ENCODE measurements around the gene PRKN.

PRKN gene

DNA sequence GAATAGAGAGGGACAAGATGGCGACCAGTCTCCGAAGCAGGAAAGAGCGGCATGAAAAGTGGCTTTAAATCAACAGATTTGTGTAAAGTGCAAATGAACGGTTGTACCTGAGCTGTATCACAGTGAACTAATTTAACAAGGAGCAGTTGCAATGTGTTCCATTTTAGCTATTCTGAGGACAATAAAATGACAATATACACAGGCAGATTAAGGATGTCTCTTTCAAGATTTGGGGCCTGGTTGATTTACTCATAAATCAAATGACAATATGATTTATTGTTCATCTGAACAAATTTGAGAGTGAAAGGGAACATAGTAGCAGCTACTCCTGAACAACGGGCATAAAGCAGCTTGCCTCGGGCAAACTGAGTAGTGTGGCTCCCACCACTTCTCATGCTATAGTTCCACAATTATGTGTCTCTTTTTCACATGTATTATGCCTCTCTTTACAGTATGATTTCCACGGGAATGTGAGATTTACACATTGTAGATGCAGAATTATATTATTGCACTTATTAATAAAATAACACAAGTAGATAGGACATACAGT lies 1249.6 kb downstream of the PRKN start:
- no peak overlapping the region for H3K4me2 ChIP-seq (ENCODE audit: low read length)
- no peak overlapping the region for H2AFZ ChIP-seq (ENCODE audit: low read depth, low read length)
- H3K79me2 ChIP-seq (ENCODE audit: low read length): no peaks in the 10 kb centered on the region
- H3K36me3 ChIP-seq (replicated peaks; ENCODE audit: low read depth, low read length): no peaks in the 10 kb centered on the region
- no peaks in the 10 kb centered on the region for H3K4me1 ChIP-seq (ENCODE audit: low read length)
- no peaks in the 10 kb centered on the region for H3K27me3 ChIP-seq (ENCODE audit: low read depth, low read length)
- no peak overlapping the region for H3K9ac ChIP-seq (ENCODE audit: low read length)
- H3K4me3 ChIP-seq (ENCODE audit: low read length): no peak overlapping the region
- H4K20me1 ChIP-seq (ENCODE audit: insufficient read depth, low read length): no peaks in the 10 kb centered on the region
- no peak for TF ChIP-seq EZH2phosphoT487 (IDR thresholded peaks at IDR 0.05; ENCODE audit: low read depth)
- TF ChIP-seq, protein P1, sequence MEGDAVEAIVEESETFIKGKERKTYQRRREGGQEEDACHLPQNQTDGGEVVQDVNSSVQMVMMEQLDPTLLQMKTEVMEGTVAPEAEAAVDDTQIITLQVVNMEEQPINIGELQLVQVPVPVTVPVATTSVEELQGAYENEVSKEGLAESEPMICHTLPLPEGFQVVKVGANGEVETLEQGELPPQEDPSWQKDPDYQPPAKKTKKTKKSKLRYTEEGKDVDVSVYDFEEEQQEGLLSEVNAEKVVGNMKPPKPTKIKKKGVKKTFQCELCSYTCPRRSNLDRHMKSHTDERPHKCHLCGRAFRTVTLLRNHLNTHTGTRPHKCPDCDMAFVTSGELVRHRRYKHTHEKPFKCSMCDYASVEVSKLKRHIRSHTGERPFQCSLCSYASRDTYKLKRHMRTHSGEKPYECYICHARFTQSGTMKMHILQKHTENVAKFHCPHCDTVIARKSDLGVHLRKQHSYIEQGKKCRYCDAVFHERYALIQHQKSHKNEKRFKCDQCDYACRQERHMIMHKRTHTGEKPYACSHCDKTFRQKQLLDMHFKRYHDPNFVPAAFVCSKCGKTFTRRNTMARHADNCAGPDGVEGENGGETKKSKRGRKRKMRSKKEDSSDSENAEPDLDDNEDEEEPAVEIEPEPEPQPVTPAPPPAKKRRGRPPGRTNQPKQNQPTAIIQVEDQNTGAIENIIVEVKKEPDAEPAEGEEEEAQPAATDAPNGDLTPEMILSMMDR (IDR thresholded peaks at IDR 0.05; ENCODE audit: low read depth, low read length): no peak
- no peaks in the 10 kb centered on the region for H3K9me3 ChIP-seq (ENCODE audit: insufficient read depth, low read length)
- H3K27ac ChIP-seq (ENCODE audit: low read length): no peak overlapping the region

- Histone ChIP-seq H3K79me2 (ENCODE audit: low read length) (no peaks in the 10 kb centered on the region), H3K27me3 (ENCODE audit: low read depth, low read length) (no peaks in the 10 kb centered on the region), H3K4me1 (ENCODE audit: low read length) (no peaks in the 10 kb centered on the region), H3K36me3 (replicated peaks; ENCODE audit: low read depth, low read length) (no peaks in the 10 kb centered on the region), H2AFZ (ENCODE audit: low read depth, low read length) (no peak overlapping the region), H4K20me1 (ENCODE audit: insufficient read depth, low read length) (no peaks in the 10 kb centered on the region), H3K9me3 (ENCODE audit: insufficient read depth, low read length) (no peaks in the 10 kb centered on the region), H3K4me3 (ENCODE audit: low read length) (no peak overlapping the region), H3K27ac (ENCODE audit: low read length) (no peak overlapping the region), H3K9ac (ENCODE audit: low read length) (no peak overlapping the region), H3K4me2 (ENCODE audit: low read length) (no peak overlapping the region)
- TF ChIP-seq, protein P1 (IDR thresholded peaks at IDR 0.05; ENCODE audit: low read depth, low read length): no peak
- TF ChIP-seq EZH2phosphoT487 (IDR thresholded peaks at IDR 0.05; ENCODE audit: low read depth): no peak
These were observed 1250.9 kb downstream of the PRKN start for GRCh38 chr6:161476711-161477110.

- Histone ChIP-seq H3K4me1 (ENCODE audit: low read length) (no peaks in the 10 kb centered on the region), H3K9me3 (ENCODE audit: insufficient read depth, low read length) (no peaks in the 10 kb centered on the region), H3K4me3 (ENCODE audit: low read length) (no peak overlapping the region), H3K27me3 (ENCODE audit: low read depth, low read length) (no peaks in the 10 kb centered on the region), H3K36me3 (replicated peaks; ENCODE audit: low read depth, low read length) (no peaks in the 10 kb centered on the region), H3K27ac (ENCODE audit: low read length) (no peak overlapping the region), H4K20me1 (ENCODE audit: insufficient read depth, low read length) (no peaks in the 10 kb centered on the region), H3K4me2 (ENCODE audit: low read length) (no peak overlapping the region), H3K9ac (ENCODE audit: low read length) (no peak overlapping the region), H3K79me2 (ENCODE audit: low read length) (no peaks in the 10 kb centered on the region), H2AFZ (ENCODE audit: low read depth, low read length) (no peak overlapping the region)
- TF ChIP-seq EZH2phosphoT487 (IDR thresholded peaks at IDR 0.05; ENCODE audit: low read depth): no peak
- TF ChIP-seq, protein P1 (IDR thresholded peaks at IDR 0.05; ENCODE audit: low read depth, low read length): no peak
These were observed 1262.2 kb downstream of the PRKN start for GRCh38 chr6:161465403-161465802.

DNA sequence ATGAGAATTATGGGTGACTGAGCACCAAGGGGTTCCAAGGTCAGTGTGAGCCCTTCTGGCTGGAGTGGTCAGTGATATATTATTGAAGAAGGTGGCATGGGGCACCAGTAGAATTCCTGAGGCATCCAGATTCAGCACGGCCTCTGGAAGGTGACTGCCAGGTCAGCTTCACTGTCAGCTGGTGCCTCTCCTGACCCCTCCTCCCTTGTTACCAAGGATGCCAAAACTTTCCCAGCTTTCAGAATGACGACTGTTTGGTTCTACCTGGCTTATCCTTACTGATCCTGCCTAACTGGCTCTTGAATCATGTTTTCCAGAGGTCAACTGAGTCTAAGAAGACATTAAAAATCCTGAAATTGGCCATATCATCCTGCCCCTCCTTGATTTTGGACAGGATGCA lies 1264.5 kb downstream of the PRKN start:
- no peaks in the 10 kb centered on the region for H3K9me3 ChIP-seq (ENCODE audit: insufficient read depth, low read length)
- H3K27me3 ChIP-seq (ENCODE audit: low read depth, low read length): no peaks in the 10 kb centered on the region
- no peak for TF ChIP-seq EZH2phosphoT487 (IDR thresholded peaks at IDR 0.05; ENCODE audit: low read depth)
- TF ChIP-seq, protein P1 (IDR thresholded peaks at IDR 0.05; ENCODE audit: low read depth, low read length): no peak
- H4K20me1 ChIP-seq (ENCODE audit: insufficient read depth, low read length): no peaks in the 10 kb centered on the region
- no peak overlapping the region for H3K4me2 ChIP-seq (ENCODE audit: low read length)
- H3K4me1 ChIP-seq (ENCODE audit: low read length): no peaks in the 10 kb centered on the region
- H3K4me3 ChIP-seq (ENCODE audit: low read length): no peak overlapping the region
- H3K79me2 ChIP-seq (ENCODE audit: low read length): no peaks in the 10 kb centered on the region
- no peak overlapping the region for H2AFZ ChIP-seq (ENCODE audit: low read depth, low read length)
- H3K9ac ChIP-seq (ENCODE audit: low read length): no peak overlapping the region
- H3K27ac ChIP-seq (ENCODE audit: low read length): no peak overlapping the region
- H3K36me3 ChIP-seq (replicated peaks; ENCODE audit: low read depth, low read length): no peaks in the 10 kb centered on the region

All from OCI-LY3 (cell line).